Loucy (cell line): ENCODE results near the gene SART3.

Source experiments
- H2AFZ ChIP-seq: fragments of 200-600 bp; sonication (generic); 2 replicates; pipeline ENCODE4 v1.6.0; 2016; ENCODE audit warnings: antibody characterized with exemption, mild to moderate bottlenecking, low read length, moderate library complexity
- H3F3A ChIP-seq: fragments of 200-600 bp; 2 replicates; pipeline ENCODE4 v1.6.0; 2016; ENCODE audit warnings: antibody characterized with exemption, low read depth, mild to moderate bottlenecking
- H3K27me3 ChIP-seq: fragments of 200-600 bp; sonication (generic); 2 replicates; pipeline ENCODE4 v1.6.1; 2014; ENCODE audit warnings: low read length, mild to moderate bottlenecking; ENCODE audit not compliant: insufficient read depth, poor library complexity, severe bottlenecking
- H3K36me3 ChIP-seq: fragments of 200-600 bp; sonication (generic); 2 replicates; pipeline ENCODE4 v1.6.1; 2016; ENCODE audit warnings: low read length; ENCODE audit not compliant: insufficient read depth
- H3K4me1 ChIP-seq: fragments of 200-600 bp; sonication (generic); 2 replicates; pipeline ENCODE4 v1.5.1; 2014; ENCODE audit warnings: low read length, mild to moderate bottlenecking; ENCODE audit not compliant: insufficient read depth, poor library complexity, severe bottlenecking
- H3K4me2 ChIP-seq: fragments of 200-600 bp; sonication (generic); 2 replicates; pipeline ENCODE4 v1.6.0; 2014; ENCODE audit warnings: antibody characterized with exemption, low read length, low read depth, mild to moderate bottlenecking; ENCODE audit not compliant: poor library complexity, severe bottlenecking
- H3K4me3 ChIP-seq: fragments of 200-600 bp; sonication (generic); 2 replicates; pipeline ENCODE4 v1.5.1; 2014; ENCODE audit warnings: low read length, mild to moderate bottlenecking, mixed read lengths; ENCODE audit not compliant: poor library complexity, severe bottlenecking
- H3K79me2 ChIP-seq: fragments of 200-600 bp; sonication (generic); 2 replicates; pipeline ENCODE4 v1.6.1; 2014; ENCODE audit warnings: low read length; ENCODE audit not compliant: insufficient read depth
- H3K9ac ChIP-seq: fragments of 200-600 bp; sonication (generic); 2 replicates; pipeline ENCODE4 v1.6.0; 2014; ENCODE audit warnings: mild to moderate bottlenecking, low read depth, low read length, moderate library complexity; ENCODE audit not compliant: poor library complexity, severe bottlenecking
- H3K9me2 ChIP-seq: fragments of 200-600 bp; sonication (generic); replicated peaks from 2 replicates; pipeline ENCODE4 v1.6.1; 2016; ENCODE audit warnings: low read depth, low read length, mixed read lengths
- H3K9me3 ChIP-seq: fragments of 200-600 bp; sonication (generic); 2 replicates; pipeline ENCODE4 v1.6.1; 2014; ENCODE audit warnings: mild to moderate bottlenecking, antibody characterized with exemption, low read length, low read depth; ENCODE audit not compliant: insufficient read depth
- H4K20me1 ChIP-seq: fragments of 200-600 bp; sonication (generic); 2 replicates; pipeline ENCODE4 v1.6.0; 2014; ENCODE audit warnings: antibody characterized with exemption, low read length, mild to moderate bottlenecking; ENCODE audit not compliant: insufficient read depth, poor library complexity, severe bottlenecking
- CTCF ChIP-seq: fragments of 200-600 bp; sonication (generic); conservative IDR thresholded peaks from 2 replicates; pipeline ENCODE4 v1.5.1; 2014; ENCODE audit warnings: mild to moderate bottlenecking, antibody characterized with exemption, low read length
- EZH2phosphoT487 ChIP-seq: fragments of 200-600 bp; IDR thresholded peaks from 2 replicates; pipeline ENCODE4 v1.6.1; 2018; ENCODE audit warnings: antibody characterized with exemption, mild to moderate bottlenecking, moderate library complexity, borderline replicate concordance

Gene SART3

DNA sequence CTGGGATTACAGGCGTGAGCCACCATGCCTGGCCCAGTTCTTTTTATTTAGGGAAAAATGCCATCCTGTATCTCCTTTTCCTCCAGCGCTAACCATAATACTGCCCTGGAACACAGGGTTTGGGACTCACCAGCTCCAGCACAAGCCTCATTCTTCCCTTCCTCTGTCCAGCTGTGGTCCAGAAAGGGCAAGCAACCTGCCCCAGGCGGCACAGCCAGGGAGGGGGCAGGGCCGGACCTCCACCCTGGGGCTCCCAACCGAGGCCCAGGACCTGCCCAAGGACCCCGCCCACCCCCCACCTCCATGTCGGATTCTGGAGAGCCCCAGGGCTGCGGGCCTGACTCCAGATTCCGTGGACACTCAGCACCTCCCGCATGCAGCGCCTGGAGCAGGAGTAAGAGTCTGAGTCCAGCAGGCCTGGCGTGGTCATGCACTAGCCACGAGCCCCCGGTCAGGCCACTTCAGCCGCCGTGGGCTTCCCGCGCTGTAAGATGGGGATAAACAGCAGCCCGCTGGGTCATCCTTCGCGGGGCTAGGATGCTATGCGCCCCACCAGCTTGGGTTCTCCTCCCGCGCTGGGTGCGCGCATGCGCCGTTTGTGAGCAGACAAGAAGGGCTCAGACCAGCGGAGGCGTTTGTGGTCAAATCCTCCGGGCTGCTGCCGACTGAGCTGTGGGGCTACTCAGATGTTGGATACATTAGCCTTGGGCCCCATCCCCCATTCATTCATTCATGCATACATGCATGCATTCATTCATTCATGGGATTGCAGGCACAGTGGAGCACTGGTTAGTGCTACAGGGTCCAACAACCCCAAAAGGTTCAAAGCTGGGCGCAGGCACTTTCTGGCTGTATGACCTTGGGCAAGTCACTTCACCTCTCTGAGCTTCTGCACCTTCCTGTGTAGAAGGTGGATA is 20.6 kb upstream of the SART3 start:
- Histone ChIP-seq H3K4me1 (no peaks in the 10 kb centered on the region), H3K9me2 (no peaks in the 10 kb centered on the region), H3K36me3 (no peaks in the 10 kb centered on the region), H3K4me2 (no peak overlapping the region), H4K20me1 (no peaks in the 10 kb centered on the region), H3K79me2 (no peaks in the 10 kb centered on the region), H3K9ac (no peak overlapping the region), H2AFZ (no peak overlapping the region), H3F3A (no peaks in the 10 kb centered on the region), H3K9me3 (no peaks in the 10 kb centered on the region), H3K27me3 (no peaks in the 10 kb centered on the region), H3K4me3 (no peak overlapping the region)
- no peak for TF ChIP-seq CTCF
- no peak for TF ChIP-seq EZH2phosphoT487

DNA sequence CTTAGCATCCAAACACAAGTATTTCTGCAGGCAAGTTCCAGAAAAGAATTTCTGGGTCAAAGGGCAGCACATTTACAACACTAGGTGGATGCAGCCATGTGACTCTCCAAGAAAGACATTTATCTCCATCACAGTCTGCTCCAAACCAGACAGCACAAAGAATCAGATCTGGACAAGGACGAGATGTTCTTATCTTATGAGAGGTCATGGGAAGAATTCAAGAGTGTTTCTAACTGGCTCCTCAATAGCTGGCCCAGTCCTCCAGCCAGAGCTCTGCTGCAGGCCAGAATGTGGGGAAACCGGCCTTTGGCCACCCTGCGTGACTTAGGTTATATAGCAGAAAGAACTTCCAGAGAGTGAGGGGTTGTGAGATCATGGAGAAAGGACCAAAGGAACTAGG is 19.6 kb upstream of the SART3 start:
- Histone ChIP-seq H2AFZ (no peak overlapping the region), H3K27me3 (no peaks in the 10 kb centered on the region), H4K20me1 (no peaks in the 10 kb centered on the region), H3K9me2 (no peaks in the 10 kb centered on the region), H3K4me2 (no peak overlapping the region), H3K4me3 (no peak overlapping the region), H3K79me2 (no peaks in the 10 kb centered on the region), H3K9ac (no peak overlapping the region), H3K36me3 (no peaks in the 10 kb centered on the region), H3F3A (no peaks in the 10 kb centered on the region), H3K9me3 (no peaks in the 10 kb centered on the region), H3K4me1 (no peaks in the 10 kb centered on the region)
- TF ChIP-seq CTCF: no peak
- TF ChIP-seq EZH2phosphoT487: no peak

GRCh38 chr12:108578813-108579212 is 17.8 kb upstream of the SART3 start:
- TF ChIP-seq CTCF (no peak), EZH2phosphoT487 (no peak)
- Histone ChIP-seq H3K9me2 (no peaks in the 10 kb centered on the region), H4K20me1 (no peaks in the 10 kb centered on the region), H3K79me2 (no peaks in the 10 kb centered on the region), H2AFZ (no peak overlapping the region), H3K4me2 (no peak overlapping the region), H3F3A (no peaks in the 10 kb centered on the region), H3K27me3 (no peaks in the 10 kb centered on the region), H3K4me1 (no peaks in the 10 kb centered on the region), H3K36me3 (no peaks in the 10 kb centered on the region), H3K9ac (no peak overlapping the region), H3K4me3 (no peak overlapping the region), H3K9me3 (no peaks in the 10 kb centered on the region)
